ENCODE results near the gene CORO7.

CORO7 gene

DNA sequence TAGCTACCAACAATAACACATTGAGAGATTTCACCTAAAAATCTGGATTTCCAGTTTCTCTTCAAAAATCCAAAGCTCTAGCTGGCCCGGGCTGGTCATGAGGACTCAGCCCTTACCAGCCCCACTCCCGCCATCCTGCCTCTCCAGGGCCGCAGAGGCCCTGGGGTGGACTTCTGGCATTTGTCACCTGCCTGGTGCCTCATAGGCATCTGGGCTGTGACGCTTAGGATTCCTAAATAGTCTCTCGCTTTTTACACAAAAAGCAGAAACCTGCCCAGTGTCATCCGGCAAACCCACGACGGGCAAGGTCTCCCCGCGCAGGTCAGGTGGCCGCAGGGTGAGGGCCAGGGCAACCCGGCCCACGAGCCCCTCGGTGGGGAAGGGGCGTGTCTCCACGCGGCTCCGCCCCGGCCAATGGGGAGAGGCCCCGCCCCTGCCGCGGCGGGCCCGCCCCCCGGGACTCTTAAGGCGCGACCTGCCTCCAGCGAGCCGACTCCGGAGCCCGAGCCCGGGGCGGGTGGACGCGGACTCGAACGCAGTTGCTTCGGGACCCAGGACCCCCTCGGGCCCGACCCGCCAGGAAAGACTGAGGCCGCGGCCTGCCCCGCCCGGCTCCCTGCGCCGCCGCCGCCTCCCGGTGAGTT lies 44.9 kb downstream of the CORO7 start, which contains the start of gene VASN:
TSS of gene VASN (plus strand) at position 492 of the 644 bp plus-strand sequence. CDS start 9,030 bp downstream, outside the sequence.
- no peak for DNase-seq (ENCODE audit: low spot score)

DNA sequence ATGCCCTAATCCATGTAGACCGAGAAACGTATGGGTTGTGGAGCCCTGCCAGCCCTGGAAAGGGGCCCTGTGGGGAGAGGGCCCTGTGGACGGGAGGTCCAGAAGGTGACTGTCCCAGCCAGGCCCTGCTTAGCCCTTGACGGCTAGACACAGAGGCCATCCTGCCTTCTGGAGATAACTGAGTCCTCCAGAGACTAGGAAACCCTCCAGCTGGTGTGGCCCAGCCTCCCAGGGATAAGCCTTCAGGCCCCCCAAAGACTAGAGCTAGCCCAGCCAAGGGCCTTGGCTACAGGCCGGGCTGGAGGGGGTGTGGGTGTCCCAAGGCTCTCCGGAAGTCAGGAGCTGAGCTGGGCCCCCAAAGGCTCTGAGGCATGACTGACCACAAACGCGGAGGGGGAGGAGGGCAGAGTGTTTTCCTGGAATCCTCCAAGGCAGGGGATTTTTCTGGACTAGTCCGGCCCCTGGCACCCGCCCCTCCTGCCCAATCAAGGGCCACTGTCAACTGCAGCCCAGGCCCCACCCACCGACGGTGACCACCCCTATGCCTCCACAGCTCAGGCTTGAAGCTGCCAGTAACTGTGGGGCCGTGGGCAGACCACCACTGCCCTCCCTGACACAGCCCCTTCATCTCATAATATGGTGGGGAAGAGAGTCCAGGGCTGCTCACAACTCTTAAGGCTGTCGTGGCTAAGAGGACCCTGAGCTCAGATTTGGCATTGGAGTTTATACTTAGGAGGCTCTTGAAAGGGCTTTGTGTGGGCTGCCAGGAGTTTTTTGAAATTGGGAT lies 45.6 kb downstream of the CORO7 start:
- DNase-seq (ENCODE audit: low spot score) = no peak

DNA sequence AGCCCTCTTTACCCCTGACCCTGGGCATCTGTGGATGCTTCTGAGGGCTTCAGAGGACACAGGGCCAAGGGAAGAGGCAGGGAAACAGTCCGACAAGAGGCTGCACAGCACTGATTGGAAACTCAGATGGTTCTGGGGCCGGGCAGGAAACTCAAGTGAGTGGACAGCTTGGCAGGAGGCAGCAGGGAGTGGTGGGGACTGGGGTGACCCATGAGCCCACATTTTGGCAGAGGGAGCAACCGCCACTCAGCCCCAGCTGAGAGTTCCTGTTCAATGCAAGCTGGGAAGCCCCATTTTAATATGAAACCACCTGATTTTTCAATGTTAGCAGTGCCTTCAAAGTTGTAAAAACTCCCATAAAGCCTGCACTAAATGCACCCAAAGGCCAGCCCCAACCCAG lies 46.2 kb downstream of the CORO7 start:
- DNase-seq (ENCODE audit: low spot score) = no peak

DNA sequence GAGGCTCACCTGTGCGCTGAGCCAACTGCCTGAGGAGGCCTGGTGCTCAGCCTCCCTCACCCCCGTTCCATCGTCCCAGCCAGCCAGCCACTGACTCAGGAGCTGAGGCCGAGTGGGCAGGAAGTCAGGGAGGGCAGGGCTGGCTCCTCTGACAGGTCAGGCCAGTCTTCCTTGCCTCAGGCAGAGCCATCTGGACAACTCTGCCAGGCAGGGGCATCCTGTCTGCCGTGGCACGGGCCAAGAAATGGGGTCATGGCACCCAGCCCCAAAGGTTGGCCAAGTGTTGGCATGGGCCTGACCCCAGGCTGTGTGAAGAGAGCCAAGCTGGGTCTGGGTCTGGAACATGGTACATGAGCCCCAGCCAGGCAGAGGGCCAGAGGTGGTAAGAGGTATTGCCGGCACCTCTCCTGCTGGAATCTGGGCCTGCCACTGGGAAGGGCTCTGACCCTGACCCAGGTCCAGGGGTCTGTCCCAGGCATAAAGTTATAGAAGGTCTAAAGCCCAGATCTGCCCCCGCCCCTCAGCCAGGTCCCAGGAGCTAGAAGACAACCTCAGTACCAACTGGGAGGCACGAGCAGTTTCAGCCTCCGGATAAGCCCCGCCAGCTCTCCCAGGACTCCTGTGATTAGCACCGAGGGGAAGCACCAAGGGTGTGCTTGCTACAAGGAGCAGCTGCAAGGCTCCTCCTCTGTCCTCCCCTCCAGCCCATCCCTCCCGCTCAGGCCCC lies 47.2 kb downstream of the CORO7 start:
- DNase-seq (ENCODE audit: low spot score) = no peak

GRCh38 chr16:4367393-4367856 lies 49.0 kb downstream of the CORO7 start:
- DNase-seq (ENCODE audit: low spot score) = no peak

DNA sequence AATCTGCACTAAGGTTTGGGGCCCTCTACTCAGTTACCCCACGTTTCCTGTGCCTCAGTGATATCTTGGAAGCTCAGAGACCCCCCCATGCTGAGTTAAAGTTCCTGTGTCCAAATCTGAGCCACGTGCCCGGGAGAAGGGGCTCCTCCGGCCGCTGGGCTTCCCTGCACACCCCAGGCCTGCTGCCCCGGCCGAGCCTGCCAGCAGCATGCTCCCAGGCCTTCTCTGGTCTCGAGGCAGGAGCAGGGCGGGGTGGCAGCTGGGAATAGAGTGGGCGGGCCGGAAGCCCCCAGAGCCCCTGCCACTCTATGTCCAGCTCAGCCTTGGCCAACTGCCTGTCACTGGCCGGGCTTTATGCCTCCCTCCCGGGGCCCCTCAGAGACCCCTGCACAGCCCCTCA lies 50.4 kb downstream of the CORO7 start:
- no peak for DNase-seq (ENCODE audit: low spot score)

- no peak for DNase-seq (ENCODE audit: low spot score)
These were observed 50.8 kb downstream of the CORO7 start for GRCh38 chr16:4365615-4366014.

DNA sequence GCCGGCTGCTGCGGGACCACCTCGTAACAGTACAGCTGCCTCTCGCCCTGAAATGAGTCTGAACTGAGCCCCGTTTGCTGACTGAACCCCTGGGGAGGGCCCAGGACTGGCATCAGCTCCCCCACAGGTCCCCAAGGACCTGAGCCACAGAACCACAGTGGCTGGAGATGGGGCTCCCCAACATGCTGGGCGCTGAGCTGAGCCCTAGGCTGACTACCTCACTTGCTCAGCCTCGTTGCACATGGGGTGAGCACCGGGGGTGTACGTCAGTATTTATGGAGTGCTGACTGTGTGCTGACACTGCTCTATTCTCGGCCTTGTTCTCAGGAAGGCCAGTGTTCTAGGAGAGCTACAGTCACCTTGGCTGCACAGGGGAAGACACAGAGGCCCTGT lies 51.4 kb downstream of the CORO7 start:
- DNase-seq (ENCODE audit: low spot score) = no peak

DNA sequence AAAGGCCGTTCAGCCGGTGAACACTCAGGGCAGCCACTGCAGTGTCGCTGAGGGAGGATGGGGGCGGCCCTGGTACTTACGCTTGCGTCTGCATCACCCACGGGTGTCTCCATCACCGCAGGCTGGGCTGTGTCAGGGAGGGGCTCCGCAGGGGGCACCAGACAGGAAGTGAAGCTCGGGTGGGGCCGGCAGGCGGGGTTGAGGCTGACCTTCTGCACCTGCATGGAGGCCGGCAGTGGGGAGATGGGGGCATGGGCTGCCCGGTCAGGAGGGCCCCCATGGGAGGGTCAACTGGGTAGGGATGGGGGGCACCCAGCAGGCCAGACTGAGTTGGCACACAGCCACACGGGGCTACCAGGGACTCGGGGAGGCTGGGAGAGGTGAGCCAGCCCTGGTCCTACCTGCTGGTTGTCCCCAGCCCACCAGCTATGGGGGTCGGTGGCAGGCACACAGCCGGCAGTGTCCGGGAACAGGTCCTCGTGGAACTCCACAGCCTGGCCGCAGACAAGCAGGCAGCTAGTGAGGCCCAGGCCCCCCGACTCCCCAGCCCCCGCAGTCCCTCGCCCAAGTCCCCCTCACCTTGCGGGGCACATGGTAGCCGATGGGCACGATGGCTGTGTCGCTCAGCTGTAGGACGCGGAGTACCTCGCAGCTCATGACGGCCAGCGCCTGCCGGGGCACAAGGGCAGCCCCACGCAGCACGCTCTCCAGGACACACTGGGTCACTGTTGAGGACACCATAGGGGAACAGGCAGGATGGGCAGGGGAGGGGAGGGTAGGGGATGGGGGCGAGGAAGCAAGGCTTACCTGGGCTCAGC lies 52.0 kb downstream of the CORO7 start:
- no peak for DNase-seq (ENCODE audit: low spot score)

- no peak for DNase-seq (ENCODE audit: low spot score)
These were observed 53.8 kb downstream of the CORO7 start for GRCh38 chr16:4362476-4363135.

- DNase-seq (ENCODE audit: low spot score) = no peak
These were observed 54.5 kb downstream of the CORO7 start for GRCh38 chr16:4361944-4362311.

DNA sequence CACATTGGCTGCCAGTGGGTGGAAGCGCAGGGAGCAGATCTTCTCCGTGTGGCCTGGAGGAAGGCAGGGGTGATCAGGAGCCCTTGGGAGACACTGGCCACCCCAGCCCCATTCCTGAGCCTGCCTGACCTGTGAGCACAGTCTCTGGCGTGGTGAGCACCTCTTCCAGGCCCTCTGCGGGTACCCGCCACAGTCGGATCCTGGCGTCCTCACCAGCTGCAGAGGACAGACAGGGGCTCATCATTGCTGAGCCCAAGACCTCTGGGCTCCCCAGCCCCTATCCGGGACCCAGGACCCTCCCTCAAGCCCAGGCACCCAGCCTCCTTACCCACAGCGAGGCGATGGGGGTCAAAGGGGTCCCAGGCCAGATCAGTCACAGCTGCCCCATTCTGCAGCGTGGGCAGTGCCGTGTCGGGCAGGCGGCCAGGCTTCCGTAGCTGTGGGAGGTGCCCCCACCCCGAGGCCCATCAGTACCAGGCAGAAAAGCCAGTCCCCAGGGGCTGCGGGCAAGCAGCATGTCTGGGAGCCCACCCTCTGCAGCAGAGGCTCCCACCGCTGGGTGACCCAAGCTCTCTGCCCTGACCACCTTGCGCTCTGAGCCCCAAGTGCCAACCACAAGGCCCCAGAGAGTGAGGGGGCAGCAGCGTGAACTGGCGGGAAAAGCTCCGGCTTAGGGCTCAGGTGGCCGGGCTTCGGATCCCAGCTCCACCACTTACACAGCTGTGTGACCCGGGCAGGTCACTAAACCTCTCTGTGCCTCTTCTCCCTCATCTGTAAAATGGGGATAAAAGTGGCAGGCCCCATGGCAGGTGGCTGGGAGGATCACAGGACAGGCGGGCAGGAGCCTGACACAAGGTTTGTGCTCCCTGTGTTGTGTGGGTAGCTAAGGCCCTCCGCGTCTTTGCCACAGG lies 55.1 kb downstream of the CORO7 start:
- DNase-seq (ENCODE audit: low spot score) = no peak

- DNase-seq (ENCODE audit: low spot score) = peak; percentile 34
These were observed 55.8 kb downstream of the CORO7 start for GRCh38 chr16:4360538-4361021.

GRCh38 chr16:4359914-4360313 lies 56.5 kb downstream of the CORO7 start:
- DNase-seq (ENCODE audit: low spot score) = no peak

- DNase-seq (ENCODE audit: low spot score) = peak; percentile 64
These were observed 57.4 kb downstream of the CORO7 start for GRCh38 chr16:4358831-4359561.

DNA sequence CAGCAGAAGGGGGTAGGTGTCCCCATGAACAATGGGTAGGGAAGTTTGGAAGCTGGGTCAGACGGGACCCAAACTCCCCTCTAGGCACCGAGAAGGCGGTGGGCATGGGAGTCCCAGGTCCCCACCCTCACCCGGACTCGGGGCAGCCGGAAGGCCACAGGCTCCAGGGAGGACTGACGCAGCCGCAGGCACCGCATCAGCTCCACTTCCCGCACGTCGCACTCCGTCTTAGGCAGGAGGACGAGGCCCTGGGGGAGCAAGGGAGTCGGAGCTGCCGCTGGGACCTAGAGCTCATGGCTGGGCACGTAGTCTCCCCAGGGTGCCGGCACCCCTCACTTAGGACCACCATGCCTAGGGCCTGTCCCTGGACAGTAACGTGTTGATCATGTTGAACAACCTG lies 58.2 kb downstream of the CORO7 start:
- no peak for DNase-seq (ENCODE audit: low spot score)

- no peak for DNase-seq (ENCODE audit: low spot score)
These were observed 59.6 kb downstream of the CORO7 start for GRCh38 chr16:4356820-4357219.

- DNase-seq (ENCODE audit: low spot score) = no peak
These were observed 61.6 kb downstream of the CORO7 start for GRCh38 chr16:4354512-4355409.
